MM.1S (cell line): ENCODE data around the gene PPP2R3C.

Source experiments
- DNase-seq: peaks from one replicate; pipeline ENCODE4 v3.0.0-alpha.2; 2015
- H2AFZ ChIP-seq: fragments of 300-600 bp; sonication (generic); 2 replicates; pipeline ENCODE4 v1.6.0; 2016; ENCODE audit warnings: antibody characterized with exemption, low read length
- H3F3A ChIP-seq: fragments of 300-600 bp; sonication (generic); 2 replicates; pipeline ENCODE4 v1.6.1; 2016; ENCODE audit warnings: mild to moderate bottlenecking, antibody characterized with exemption, low read length, moderate library complexity, mixed read lengths; ENCODE audit not compliant: insufficient read depth
- H3K27ac ChIP-seq: fragments of 300-600 bp; sonication (generic); 2 replicates; pipeline ENCODE4 v1.5.1; 2016; ENCODE audit warnings: mild to moderate bottlenecking, low read length
- H3K27me3 ChIP-seq: fragments of 300-600 bp; sonication (generic); replicated peaks from 2 replicates; pipeline ENCODE4 v1.6.0; 2016; ENCODE audit warnings: low read length; ENCODE audit not compliant: insufficient read depth
- H3K36me3 ChIP-seq: fragments of 300-600 bp; sonication (generic); replicated peaks from 2 replicates; pipeline ENCODE4 v1.6.1; 2016; ENCODE audit warnings: mild to moderate bottlenecking, low read length, mixed read lengths; ENCODE audit not compliant: insufficient read depth
- H3K4me1 ChIP-seq: fragments of 300-600 bp; sonication (generic); 2 replicates; pipeline ENCODE4 v1.6.1; 2016; ENCODE audit warnings: low read length, mixed read lengths
- H3K4me2 ChIP-seq: fragments of 300-600 bp; sonication (generic); 2 replicates; pipeline ENCODE4 v1.6.0; 2016; ENCODE audit warnings: low read depth, low read length
- H3K4me3 ChIP-seq: fragments of 300-600 bp; sonication (generic); 2 replicates; pipeline ENCODE4 v1.5.1; 2016; ENCODE audit warnings: low read length, mixed read lengths
- H3K79me2 ChIP-seq: fragments of 300-600 bp; sonication (generic); 2 replicates; pipeline ENCODE4 v1.6.1; 2016; ENCODE audit warnings: mixed run types, low read length, mixed read lengths
- H3K9ac ChIP-seq: fragments of 300-600 bp; sonication (generic); 2 replicates; pipeline ENCODE4 v1.6.1; 2016; ENCODE audit warnings: low read length, mixed read lengths
- H3K9me2 ChIP-seq: fragments of 300-600 bp; sonication (generic); replicated peaks from 2 replicates; pipeline ENCODE4 v1.6.1; 2016; ENCODE audit warnings: mild to moderate bottlenecking, low read length, mixed read lengths; ENCODE audit not compliant: insufficient read depth
- H3K9me3 ChIP-seq: fragments of 300-600 bp; sonication (generic); replicated peaks from 2 replicates; pipeline ENCODE4 v1.6.1; 2016; ENCODE audit warnings: mild to moderate bottlenecking, low read length, mixed read lengths; ENCODE audit not compliant: insufficient read depth
- H4K20me1 ChIP-seq: fragments of 300-600 bp; sonication (generic); 2 replicates; pipeline ENCODE4 v1.6.1; 2016; ENCODE audit warnings: mild to moderate bottlenecking, low read length, moderate library complexity, mixed read lengths; ENCODE audit not compliant: insufficient read depth
- CTCF ChIP-seq: fragments of 300-600 bp; sonication (generic); IDR thresholded peaks from 2 replicates; pipeline ENCODE4 v1.5.1; 2016; ENCODE audit warnings: antibody characterized with exemption, low read length, mixed read lengths
- EZH2 ChIP-seq: fragments of 300-600 bp; sonication (generic); optimal IDR thresholded peaks from 2 replicates; pipeline ENCODE3; 2017; ENCODE audit warnings: low read depth, mild to moderate bottlenecking, antibody characterized with exemption, low read length, mixed read lengths
- EZH2phosphoT487 ChIP-seq: fragments of 300-600 bp; sonication (generic); IDR thresholded peaks from 2 replicates; pipeline ENCODE4 v1.6.1; 2018; ENCODE audit warnings: antibody characterized with exemption, low read length

The PPP2R3C gene

DNA sequence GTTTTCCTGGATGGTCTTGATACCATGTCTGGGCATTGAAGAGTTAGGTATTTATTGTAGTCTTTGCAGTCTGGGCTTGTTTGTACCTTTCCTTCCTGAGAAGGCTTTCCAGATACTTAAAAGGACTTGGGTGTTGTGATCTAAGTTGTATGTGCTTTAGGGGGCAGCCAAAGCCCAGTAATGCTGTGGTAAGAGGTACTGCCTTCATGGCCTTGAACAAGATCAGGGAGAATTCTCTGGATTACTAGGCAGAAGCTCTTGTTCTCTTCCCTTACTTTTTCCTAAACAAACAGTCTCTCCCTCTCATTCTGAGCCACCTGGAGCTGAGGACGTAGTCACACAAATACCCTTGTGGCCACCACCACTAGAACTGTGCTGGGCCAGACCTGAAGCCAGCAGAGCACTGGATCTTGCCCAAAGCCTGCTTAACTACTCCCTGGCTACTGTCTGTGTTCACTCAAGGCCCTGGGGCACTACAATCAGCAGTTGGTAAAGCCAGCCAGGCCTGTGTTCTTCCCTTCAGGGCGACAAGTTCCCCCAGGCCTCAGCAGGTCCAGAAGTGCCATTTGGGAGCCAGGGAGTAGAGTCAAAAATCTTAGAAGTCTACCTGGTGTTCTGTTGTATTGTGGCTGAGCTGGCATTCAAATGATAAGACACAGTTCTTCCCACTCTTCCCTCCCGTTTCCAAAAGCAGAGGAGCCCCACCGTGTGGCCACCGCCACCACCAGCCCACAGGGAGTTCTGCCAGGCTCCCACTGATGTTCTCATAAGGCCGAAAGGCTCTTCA, 11.9 kb upstream of the PPP2R3C start:
- Histone ChIP-seq H3K27ac (no peak overlapping the region), H3K4me1 (no peaks in the 10 kb centered on the region), H3K9ac (no peak overlapping the region), H3F3A (no peaks in the 10 kb centered on the region), H2AFZ (no peak overlapping the region), H3K9me3 (no peaks in the 10 kb centered on the region), H3K9me2 (no peaks in the 10 kb centered on the region), H3K4me3 (no peak overlapping the region), H3K36me3 (no peaks in the 10 kb centered on the region), H3K79me2 (no peaks in the 10 kb centered on the region), H3K27me3 (no peaks in the 10 kb centered on the region), H4K20me1 (no peaks in the 10 kb centered on the region), H3K4me2 (no peak overlapping the region)
- TF ChIP-seq EZH2phosphoT487: no peak
- TF ChIP-seq EZH2: no peak
- no peak for TF ChIP-seq CTCF
- no peak for DNase-seq

DNA sequence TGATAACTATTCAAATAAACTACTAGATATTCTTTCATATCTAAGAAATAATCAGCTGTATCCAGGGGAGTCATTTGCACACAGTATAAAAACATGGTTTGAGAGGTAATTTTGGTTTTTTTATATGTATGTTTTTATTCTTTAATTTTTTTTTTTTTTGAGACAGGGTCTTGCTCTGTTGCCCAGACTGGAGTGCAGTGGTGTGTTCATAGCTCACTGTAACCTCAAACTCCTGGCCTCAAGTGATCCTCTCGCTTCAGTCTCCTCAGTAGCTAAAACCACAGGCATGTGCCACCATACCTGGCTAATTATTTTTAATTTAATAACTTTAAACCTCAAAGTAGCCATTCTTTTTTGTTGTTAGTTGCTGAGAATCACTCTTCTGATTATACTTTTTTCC, 2.3 kb upstream of the PPP2R3C start:
- Histone ChIP-seq H3K27ac (no peak overlapping the region), H3K27me3 (no peaks in the 10 kb centered on the region), H3K9ac (no peak overlapping the region; the same call in 1 of the 2 replicates), H3K4me2 (peak overlapping the region; percentile 68), H3F3A (peaks cover 10% of the 10 kb centered on the region; the same call in 1 of the 2 replicates), H3K79me2 (peaks cover 9% of the 10 kb centered on the region), H3K4me3 (no peak overlapping the region), H3K9me3 (no peaks in the 10 kb centered on the region), H3K4me1 (no peaks in the 10 kb centered on the region; the same call in 1 of the 2 replicates), H3K9me2 (no peaks in the 10 kb centered on the region), H3K36me3 (no peaks in the 10 kb centered on the region), H4K20me1 (no peaks in the 10 kb centered on the region), H2AFZ (no peak overlapping the region)
- DNase-seq: no peak
- TF ChIP-seq CTCF (no peak), EZH2phosphoT487 (no peak), EZH2 (no peak)

- Histone ChIP-seq H3K27ac (peak overlapping the region; percentile 98; the same call in 1 of the 2 replicates), H3K4me2 (peak overlapping the region; percentile 68), H3K36me3 (no peaks in the 10 kb centered on the region), H3K4me1 (no peaks in the 10 kb centered on the region; the same call in 1 of the 2 replicates), H3F3A (peaks cover 10% of the 10 kb centered on the region; the same call in 1 of the 2 replicates), H2AFZ (peak overlapping the region; percentile 88), H4K20me1 (no peaks in the 10 kb centered on the region), H3K27me3 (no peaks in the 10 kb centered on the region), H3K79me2 (peaks cover 9% of the 10 kb centered on the region), H3K4me3 (peak overlapping the region; percentile 87), H3K9me2 (no peaks in the 10 kb centered on the region), H3K9me3 (no peaks in the 10 kb centered on the region), H3K9ac (peak overlapping the region; percentile 96; the same call in 1 of the 2 replicates)
- DNase-seq: no peak
- TF ChIP-seq CTCF (no peak), EZH2phosphoT487 (no peak), EZH2 (no peak)
Measured at GRCh38 chr14:35123388-35123703, 1.6 kb upstream of the PPP2R3C start.
